Neural progenitor cell (in vitro differentiated cells): Measurements from ENCODE around the gene INTS1.

Source experiments
- EZH2 ChIP-seq: fragments of 200-600 bp; sonication (generic); IDR thresholded peaks from 2 replicates; pipeline ENCODE4 v1.6.1; 2017; ENCODE audit warnings: antibody characterized with exemption, mild to moderate bottlenecking, moderate library complexity
- EZH2phosphoT487 ChIP-seq: fragments of 200-600 bp; sonication (generic); IDR thresholded peaks from 2 replicates; pipeline ENCODE4 v1.6.1; 2017; ENCODE audit warnings: antibody characterized with exemption
- TF ChIP-seq, protein P1 (sequence below): fragments of 200-600 bp; sonication (generic); IDR thresholded peaks from 2 replicates; pipeline ENCODE4 v1.5.1; 2017; ENCODE audit warnings: antibody characterized with exemption, mild to moderate bottlenecking

DNA sequence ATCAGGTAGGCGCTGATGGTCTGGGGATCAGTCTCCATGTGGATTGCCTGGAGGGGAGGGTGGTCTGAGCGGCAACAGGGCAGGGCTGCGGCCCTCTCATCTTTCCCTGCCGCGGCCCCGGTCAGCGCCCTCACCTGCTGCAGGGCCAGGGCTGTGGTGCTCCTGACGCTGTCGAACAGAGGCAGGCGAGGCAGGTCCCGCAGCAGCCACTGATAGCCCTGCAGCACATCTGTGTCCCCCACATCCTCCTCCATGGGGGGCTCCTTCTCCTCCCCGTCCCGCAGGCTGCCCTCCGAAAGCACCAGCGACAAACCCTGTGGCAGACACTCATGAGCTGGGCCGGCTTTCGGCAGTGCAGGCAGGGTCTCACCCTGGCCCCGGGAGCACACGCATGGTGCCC is 19.0 kb downstream of the INTS1 start:
- TF ChIP-seq, protein P1, sequence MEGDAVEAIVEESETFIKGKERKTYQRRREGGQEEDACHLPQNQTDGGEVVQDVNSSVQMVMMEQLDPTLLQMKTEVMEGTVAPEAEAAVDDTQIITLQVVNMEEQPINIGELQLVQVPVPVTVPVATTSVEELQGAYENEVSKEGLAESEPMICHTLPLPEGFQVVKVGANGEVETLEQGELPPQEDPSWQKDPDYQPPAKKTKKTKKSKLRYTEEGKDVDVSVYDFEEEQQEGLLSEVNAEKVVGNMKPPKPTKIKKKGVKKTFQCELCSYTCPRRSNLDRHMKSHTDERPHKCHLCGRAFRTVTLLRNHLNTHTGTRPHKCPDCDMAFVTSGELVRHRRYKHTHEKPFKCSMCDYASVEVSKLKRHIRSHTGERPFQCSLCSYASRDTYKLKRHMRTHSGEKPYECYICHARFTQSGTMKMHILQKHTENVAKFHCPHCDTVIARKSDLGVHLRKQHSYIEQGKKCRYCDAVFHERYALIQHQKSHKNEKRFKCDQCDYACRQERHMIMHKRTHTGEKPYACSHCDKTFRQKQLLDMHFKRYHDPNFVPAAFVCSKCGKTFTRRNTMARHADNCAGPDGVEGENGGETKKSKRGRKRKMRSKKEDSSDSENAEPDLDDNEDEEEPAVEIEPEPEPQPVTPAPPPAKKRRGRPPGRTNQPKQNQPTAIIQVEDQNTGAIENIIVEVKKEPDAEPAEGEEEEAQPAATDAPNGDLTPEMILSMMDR, result no peak
- no peak for TF ChIP-seq EZH2phosphoT487
- TF ChIP-seq EZH2, result no peak
